Muscle of arm (tissue), 14 donors: ENCODE measurements around the gene MASP1. TPM values are rescaled to one million over a fixed set of nuclear protein-coding genes. Genes with fewer than 3 reads are reported as not detected.

Experiments used
- DNase-seq: peaks from one replicate; pipeline ENCODE4 v3.0.0-alpha.2; 2013
- long read RNA-seq, 11 donors: transcript quantifications; one replicate each; lab custom pipeline, GENCODE V29; 2026
- polyA plus RNA-seq, 12 donors: library from polyadenylated mRNA; unstranded; fragments of 120-200 nt; gene quantifications; one replicate each; pipeline ENCODE4 v1.2.1, GENCODE V29; 2013; ENCODE audit not compliant: insufficient read length in 12 of 12

The MASP1 gene, protein sequence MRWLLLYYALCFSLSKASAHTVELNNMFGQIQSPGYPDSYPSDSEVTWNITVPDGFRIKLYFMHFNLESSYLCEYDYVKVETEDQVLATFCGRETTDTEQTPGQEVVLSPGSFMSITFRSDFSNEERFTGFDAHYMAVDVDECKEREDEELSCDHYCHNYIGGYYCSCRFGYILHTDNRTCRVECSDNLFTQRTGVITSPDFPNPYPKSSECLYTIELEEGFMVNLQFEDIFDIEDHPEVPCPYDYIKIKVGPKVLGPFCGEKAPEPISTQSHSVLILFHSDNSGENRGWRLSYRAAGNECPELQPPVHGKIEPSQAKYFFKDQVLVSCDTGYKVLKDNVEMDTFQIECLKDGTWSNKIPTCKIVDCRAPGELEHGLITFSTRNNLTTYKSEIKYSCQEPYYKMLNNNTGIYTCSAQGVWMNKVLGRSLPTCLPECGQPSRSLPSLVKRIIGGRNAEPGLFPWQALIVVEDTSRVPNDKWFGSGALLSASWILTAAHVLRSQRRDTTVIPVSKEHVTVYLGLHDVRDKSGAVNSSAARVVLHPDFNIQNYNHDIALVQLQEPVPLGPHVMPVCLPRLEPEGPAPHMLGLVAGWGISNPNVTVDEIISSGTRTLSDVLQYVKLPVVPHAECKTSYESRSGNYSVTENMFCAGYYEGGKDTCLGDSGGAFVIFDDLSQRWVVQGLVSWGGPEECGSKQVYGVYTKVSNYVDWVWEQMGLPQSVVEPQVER
- 10 to 100 TPM in 5 of 12 donors, 1 to 10 TPM in 6, not detected in 1; 5.3 to 17.6 (median 9.0) TPM for polyA plus RNA-seq
- long read RNA-seq, donor 1, result 0 reads
- long read RNA-seq, donor 2, transcript MASP1-201 (9 exons, 2,440 nt), result major isoform, 7 of 9 reads
- long read RNA-seq, donor 2, partial matches to known transcripts, result 0 of 9 reads
- long read RNA-seq, donor 2, other reads (novel, unspliced or antisense), result 0 of 9 reads
- long read RNA-seq, donor 3, partial matches to known transcripts, result 5 of 6 reads
- long read RNA-seq, donor 3, other reads (novel, unspliced or antisense), result 0 of 6 reads
- long read RNA-seq, donor 4, result 0 reads
- long read RNA-seq, donor 5, transcript MASP1-201 (9 exons, 2,440 nt), result major isoform, 6 of 6 reads
- long read RNA-seq, donor 5, partial matches to known transcripts, result 0 of 6 reads
- long read RNA-seq, donor 5, other reads (novel, unspliced or antisense), result 0 of 6 reads
- long read RNA-seq, donor 6, full-length matches to known transcripts, result 1 of 1 reads
- long read RNA-seq, donor 6, partial matches to known transcripts, result 0 of 1 reads
- long read RNA-seq, donor 6, other reads (novel, unspliced or antisense), result 0 of 1 reads
- long read RNA-seq, donor 7, partial matches to known transcripts, result 0 of 1 reads
- long read RNA-seq, donor 7, other reads (novel, unspliced or antisense), result 0 of 1 reads
- long read RNA-seq, donor 8, full-length matches to known transcripts, result 4 of 4 reads
- long read RNA-seq, donor 8, partial matches to known transcripts, result 0 of 4 reads
- long read RNA-seq, donor 8, other reads (novel, unspliced or antisense), result 0 of 4 reads
- long read RNA-seq, donor 9, full-length matches to known transcripts, result 1 of 1 reads
- long read RNA-seq, donor 9, partial matches to known transcripts, result 0 of 1 reads
- long read RNA-seq, donor 9, other reads (novel, unspliced or antisense), result 0 of 1 reads
- long read RNA-seq, donor 10, partial matches to known transcripts, result 0 of 2 reads
- long read RNA-seq, donor 10, other reads (novel, unspliced or antisense), result 0 of 2 reads
- long read RNA-seq, donor 11, full-length matches to known transcripts, result 2 of 2 reads
- long read RNA-seq, donor 11, partial matches to known transcripts, result 0 of 2 reads
- long read RNA-seq, donor 11, other reads (novel, unspliced or antisense), result 0 of 2 reads

DNA sequence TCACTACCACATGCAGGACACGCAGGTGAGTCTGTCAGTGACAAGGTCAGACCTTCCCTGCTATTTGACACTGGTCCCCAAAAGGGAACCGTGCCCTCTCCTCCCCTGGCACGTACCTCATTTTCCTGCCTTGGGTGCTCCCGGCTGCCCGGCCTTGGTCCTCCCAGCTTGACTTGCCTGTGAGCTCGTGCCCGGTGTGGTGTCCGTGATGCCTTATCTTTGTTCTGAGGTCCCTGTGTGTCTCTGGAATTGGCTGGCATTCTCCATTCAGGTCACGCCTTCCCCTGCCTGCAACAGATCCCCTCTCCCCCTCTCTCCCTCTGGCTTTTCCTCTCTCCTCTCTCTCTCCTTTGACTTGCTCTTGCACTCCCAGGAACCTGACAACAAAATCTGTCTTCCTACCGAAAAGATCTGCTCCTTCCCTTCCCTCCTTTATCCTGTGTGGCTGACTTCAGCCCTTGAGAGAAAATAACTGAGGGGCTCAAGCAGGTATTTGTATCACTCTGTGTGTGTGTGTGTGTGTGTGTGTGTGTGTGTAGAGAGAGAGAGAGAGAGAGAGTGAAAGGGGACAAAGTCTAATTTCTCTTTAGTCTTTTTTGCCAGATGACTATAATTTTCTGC is at the start of gene MASP1:
Gene MASP1, minus strand, starts transcription at position 226 of the 621 bp plus-strand sequence. Its CDS starts 105 bp downstream, at position 121.
- no peak for DNase-seq

DNA sequence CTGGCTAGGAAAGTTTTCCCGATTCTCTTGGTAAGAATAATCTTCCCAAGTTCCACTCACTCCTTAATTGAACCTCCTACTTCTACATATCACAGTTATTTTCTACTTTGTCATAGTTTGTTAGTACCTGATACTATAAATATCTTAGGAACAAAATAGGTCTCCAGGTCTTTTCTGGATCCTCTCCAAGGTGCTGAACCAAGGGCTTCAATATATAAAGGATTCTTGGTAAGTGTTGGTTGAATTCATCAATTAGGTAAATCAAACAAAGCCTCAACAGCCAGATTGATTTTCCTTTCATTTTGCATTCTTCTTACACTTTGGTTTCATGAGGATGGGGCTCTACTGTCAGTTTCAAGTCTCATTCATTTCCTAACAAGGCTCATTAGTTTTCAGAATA is 49.0 kb upstream of the MASP1 start:
- DNase-seq, result no peak

DNA sequence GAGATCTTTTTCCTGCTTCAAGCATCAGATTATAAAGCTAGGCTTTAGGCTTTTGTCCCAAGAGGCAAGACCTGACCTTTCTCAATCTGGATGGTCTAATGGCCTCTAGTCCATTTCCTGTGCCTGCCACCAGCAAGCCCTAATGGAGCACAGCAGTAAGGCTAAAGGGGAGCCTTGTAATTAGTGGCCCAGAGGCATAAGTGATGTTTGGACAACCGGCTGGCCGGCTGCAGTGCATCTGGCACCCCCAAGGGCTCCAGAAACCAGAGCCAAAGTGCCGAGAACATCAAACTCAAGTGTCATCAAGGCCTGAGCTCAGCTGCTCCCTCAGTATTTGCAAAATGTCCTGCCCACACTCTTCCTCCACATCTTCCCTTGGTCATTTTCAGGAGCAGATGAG is 44.8 kb upstream of the MASP1 start:
- DNase-seq, result no peak

DNA sequence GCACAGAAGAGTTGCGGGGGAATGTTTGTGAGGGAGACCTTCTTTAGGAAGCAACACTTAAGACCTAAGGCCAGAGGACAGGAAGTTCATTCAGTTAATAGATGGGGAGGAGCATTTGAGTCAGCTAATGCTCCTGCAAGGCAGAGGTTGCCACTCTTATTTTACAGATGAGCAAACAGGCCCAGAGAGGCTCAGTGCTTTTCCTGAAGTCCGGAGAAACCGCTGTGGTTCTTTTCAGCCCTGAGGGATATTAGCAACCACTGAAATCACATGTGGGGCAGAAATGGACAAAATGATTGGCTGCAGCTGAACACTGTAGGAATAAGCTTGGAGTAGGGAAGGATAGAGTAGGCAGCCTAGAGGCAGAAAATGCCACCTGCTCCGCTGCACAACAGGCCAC is 43.4 kb upstream of the MASP1 start:
- no peak for DNase-seq

DNA sequence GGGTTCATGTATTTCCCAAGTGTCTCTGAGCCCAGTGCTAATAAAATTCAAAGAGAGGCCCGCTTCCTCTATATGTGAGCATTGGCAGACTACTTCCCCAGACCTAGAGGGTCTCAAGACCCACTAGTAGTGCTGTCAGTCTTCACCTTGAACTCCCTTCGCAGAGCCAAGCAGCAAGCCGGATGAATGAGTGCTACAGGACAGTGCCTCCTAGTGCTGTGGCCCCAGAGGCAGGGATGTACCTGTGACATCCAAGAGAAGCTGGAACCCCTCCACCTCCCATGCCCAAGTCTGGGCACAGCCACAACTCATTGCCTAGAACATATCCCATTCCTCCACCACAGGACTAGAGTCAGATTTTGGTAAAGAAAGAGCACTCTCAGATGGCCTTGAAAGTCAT is 37.2 kb upstream of the MASP1 start:
- DNase-seq, result no peak

DNA sequence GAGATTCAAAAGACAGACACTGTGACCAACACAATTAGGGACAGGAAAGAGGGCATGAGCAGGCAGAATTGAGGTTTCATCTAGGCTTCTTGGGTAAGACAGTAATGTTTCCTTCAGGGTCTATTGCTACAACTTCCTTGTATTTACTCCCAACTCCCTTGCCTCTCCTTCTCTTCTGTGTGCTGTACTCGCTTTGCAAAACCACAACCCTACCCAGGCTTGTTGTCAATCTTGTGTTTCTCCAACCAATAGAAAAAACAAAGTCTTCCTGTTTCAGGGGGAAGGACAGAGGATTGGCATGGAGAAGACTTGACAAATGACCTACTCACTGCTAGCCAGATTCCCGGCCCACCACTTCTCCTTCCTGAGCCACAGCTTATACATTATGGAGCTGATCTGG is 36.3 kb upstream of the MASP1 start:
- DNase-seq, result no peak

- no peak for DNase-seq
Observed at GRCh38 chr3:187325632-187326031, 34.1 kb upstream of the MASP1 start.

DNA sequence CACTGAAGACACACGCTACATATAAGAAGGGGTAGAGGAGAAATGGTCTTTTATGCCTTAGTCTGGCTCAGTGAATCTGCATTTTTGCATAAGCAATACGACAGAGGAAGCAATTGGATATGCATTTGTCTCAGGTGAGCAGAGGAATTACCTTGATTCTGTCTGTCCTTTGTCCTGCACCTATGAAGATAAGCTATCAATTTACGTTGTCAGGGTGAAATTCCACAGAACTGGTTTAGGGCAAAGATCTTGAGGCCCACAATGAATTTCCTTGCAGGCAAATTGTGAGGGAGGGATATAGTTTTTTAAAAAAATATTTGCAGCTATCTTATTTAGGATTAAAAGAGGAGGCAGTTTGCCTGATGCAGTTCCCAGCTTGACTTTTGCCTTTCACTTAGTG is 31.6 kb upstream of the MASP1 start:
- DNase-seq, result no peak

GRCh38 chr3:187322291-187322690 is 30.8 kb upstream of the MASP1 start:
- no peak for DNase-seq

DNA sequence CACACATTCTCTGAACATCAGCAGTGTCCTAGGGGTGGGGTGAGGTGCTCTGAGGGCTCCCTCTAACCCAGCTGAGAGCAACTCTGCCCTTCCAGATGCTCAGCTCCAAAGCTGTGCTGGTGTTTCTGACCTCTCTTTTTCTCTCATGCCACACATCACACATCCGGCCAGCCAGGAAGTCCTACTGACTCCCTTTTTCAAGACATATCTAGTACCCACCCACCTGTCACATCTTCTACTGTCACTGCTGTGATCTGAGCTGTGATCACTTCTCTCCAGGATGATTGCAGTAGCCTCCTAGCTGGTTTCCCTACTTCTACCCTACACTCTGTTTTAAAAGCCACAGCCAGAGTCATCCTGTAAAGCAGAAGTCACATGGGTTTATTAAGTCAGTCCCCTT is 30.2 kb upstream of the MASP1 start:
- no peak for DNase-seq

DNA sequence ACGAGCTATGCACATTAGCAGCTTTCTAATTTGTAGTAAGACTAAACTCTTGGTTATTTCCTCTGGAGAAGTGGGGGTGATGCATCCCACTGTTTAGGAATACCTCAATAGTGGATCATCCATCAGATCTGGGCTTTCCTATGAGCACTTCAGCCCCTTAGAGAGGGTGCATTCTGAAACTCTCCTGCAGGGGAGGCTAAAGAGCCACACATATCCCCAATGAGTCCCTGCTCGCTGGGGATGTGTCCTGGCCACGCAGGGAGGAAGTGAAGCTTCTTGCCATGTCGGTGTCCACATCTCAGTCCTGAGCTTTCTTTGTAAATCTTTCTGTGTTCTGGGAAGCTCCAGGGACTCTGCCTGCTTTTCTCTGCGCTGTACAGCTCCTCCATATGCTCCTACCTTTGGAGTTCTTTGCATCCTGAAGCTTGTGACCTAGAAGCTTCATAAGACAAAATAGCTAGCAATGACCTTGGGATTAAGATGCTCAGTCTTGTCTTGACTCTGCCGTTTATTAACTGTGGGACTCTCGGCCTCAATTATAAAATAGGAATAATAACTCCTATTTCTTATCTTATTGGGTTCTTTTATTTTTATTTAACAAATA is 28.3 kb upstream of the MASP1 start:
- peak; percentile 47 for DNase-seq

DNA sequence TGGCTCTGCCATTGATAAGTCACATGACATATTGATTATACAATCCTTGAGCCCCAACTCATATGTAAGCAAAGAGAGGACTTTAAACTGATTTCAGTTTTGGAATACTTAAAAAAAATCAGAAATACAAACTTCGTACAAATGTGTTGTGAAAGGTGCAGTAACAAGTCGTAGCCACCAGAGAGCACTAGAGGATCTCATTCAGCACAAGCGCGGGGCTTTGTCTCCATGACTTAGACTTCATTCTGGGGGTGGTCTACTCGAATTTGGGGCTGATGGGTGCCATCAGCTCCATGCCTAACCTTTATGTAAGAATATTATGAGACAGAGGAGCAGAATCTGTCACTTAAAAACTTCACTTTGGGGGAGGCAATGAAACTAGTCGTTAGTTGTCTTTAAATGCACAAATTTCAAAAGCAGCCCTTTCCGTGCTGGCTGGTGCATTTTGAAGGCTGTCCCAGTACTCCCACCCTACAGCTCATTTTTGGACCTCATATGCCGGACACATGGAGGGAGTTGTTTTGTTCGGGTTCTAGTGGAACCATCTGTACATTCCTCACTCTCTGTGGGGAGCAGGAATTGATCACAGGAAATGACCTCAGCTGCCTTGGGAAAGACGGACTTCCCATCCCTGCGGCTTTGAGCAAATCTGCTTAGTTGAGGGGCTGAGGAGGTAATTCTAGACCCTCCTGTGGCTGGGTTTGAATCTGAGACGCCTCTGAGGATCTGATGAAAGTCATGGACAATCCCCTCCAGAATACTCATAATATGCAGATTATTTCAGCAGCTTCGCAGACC is 27.5 kb upstream of the MASP1 start:
- DNase-seq, result peak; percentile 59

- DNase-seq, result no peak
Observed at GRCh38 chr3:187315872-187316271, 24.3 kb upstream of the MASP1 start.

DNA sequence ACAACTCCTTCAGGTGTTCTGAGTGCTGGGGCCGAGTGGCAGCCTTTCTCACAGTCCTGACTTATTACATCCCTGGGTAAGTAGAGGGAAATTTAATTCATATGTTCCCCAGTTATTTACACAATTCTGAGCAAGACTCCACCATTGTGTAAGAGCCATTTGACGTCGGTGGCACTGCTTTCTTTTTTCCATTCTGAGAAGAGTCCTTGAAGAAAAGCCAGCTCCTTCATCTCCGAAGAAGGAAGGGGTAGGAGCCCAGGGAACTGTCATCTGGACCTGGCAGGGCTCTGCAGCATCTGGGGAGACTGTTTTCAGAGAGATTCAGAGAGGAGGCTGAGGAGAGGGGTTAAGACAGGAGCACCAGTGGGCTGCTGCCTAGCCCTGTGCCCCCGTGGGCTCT is 22.6 kb upstream of the MASP1 start:
- no peak for DNase-seq

DNA sequence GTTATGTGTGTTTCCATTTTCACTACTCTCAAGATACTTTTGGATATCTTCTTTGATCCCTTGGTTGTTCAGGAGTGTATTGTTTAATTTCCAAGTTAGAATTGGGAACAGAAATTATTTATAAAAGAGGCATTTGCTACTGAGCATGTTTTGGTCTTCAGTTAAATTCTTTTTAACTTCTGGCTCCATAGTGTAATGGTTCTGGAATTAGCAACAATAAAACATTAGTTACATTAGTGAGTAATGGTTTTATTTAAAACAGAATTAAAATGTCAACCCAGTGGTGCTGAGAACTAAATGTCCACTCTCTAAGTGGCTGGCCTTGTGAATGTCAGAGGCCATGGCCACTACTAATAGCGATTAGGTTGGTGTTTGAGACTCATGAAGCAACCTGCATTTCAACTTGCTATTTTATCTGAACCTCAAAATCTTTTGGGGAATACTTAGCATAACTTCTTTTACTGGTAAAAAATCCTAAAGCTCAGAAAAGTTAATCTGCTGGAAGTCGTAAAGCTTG is 19.5 kb upstream of the MASP1 start:
- DNase-seq, result no peak

DNA sequence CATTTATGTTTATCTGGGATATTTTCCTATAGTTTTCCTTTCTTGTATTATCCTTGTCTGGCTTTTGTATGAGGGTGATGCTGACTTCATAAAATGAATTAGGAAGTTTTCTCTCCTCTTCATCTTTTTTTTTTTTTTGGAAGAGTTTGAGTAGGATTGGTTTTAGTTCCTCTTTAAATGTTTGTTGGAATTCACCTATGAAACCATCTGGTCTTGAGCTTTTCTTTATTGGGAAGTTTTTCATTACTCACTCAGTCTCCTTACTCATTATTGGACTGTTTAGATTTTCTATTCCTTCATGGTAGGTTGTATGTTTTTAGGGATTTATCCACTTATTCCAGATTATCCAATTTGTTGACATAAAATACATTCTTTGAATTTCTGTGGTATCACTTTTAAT is 18.7 kb upstream of the MASP1 start:
- no peak for DNase-seq

DNA sequence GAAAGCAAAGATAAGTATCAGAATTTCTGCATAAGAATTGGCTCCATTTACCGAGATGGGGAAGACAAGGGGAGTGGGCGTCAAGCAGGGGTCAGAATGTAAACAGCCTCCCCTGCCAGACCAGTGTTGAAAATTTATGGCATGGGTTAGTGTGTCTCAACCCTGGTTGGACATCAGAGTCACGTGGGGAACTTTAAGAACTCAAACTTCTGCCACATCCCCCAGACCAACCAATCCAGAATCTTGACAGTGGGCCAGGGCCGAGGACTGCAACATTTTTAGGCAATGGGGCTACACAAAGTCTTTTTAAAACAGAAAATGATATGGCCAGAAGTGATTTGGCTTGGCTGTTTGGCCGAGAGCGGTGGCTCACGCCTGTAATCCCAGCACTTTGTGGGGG is 14.3 kb upstream of the MASP1 start:
- no peak for DNase-seq

GRCh38 chr3:187299611-187300010 is 8.1 kb upstream of the MASP1 start:
- no peak for DNase-seq

GRCh38 chr3:187296911-187297310 is 5.4 kb upstream of the MASP1 start:
- no peak for DNase-seq
